Measurements from ENCODE around the gene UNCX. TPM values are rescaled to one million over a fixed set of nuclear protein-coding genes. Genes with fewer than 3 reads are reported as not detected.
A peak's percentile ranks its signal among the peaks of the same experiment; 100 is the strongest.

The UNCX gene
- total RNA-seq, 1 donor from 2014 or later = not detected

DNA sequence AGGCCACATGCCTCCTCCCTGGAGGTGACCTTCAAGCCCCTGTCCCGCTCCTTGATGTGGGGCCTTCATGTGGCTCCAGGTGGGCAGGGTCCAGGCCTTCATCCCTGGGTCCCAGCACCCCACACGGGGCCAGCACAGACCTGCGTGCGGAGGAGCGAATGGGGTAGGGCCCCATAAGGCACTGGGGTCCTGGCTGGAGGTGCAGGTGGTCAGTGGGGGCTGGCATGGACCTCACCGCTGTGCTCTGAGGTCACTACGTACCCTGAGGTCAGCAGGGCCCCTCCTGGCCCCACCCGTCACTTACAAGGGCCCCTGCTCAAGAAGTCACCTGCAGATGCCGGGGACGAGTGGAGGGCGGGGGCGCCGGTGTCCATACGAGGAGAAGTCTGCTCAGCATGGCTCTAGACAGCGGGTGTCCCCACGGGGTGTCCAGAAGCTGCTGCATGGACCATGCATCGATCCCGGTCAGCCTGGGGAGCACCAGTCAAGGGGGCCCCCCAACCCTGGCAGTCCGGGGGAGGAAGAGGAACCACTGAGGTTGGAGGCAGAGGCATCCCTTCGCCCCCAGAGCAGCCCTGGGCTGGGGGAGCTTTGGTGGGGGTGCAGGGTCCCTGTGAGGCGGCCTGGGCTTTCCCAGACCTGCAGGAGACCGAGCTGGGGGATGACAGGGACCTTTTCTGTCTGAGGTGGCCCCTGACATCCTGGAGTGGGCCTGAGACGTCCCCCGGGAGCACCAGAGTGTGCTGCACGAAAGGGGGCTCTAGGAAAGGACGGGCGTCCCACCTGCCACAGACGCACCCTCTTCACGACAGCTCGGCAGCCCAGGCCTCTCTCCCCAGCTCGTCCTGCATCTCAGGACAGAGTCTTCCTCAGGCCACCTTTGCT is 34.6 kb downstream of the UNCX start:
- ATAC-seq = no peak
- TF ChIP-seq, protein P1, sequence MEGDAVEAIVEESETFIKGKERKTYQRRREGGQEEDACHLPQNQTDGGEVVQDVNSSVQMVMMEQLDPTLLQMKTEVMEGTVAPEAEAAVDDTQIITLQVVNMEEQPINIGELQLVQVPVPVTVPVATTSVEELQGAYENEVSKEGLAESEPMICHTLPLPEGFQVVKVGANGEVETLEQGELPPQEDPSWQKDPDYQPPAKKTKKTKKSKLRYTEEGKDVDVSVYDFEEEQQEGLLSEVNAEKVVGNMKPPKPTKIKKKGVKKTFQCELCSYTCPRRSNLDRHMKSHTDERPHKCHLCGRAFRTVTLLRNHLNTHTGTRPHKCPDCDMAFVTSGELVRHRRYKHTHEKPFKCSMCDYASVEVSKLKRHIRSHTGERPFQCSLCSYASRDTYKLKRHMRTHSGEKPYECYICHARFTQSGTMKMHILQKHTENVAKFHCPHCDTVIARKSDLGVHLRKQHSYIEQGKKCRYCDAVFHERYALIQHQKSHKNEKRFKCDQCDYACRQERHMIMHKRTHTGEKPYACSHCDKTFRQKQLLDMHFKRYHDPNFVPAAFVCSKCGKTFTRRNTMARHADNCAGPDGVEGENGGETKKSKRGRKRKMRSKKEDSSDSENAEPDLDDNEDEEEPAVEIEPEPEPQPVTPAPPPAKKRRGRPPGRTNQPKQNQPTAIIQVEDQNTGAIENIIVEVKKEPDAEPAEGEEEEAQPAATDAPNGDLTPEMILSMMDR (IDR thresholded peaks at IDR 0.05) = no peak
- intact Hi-C loops (cut with DNase I) = no loop called here
- no peaks in the 10 kb centered on the region for H3K4me1 ChIP-seq
- H3K36me3 ChIP-seq = no peaks in the 10 kb centered on the region
- DNase-seq = peak; percentile 44
- no peak overlapping the region for H3K27ac ChIP-seq
- no peaks in the 10 kb centered on the region for H3K9me3 ChIP-seq
- peaks cover 66% of the 10 kb centered on the region for H3K27me3 ChIP-seq (ENCODE audit: low read depth)
- H3K4me3 ChIP-seq = no peak overlapping the region

DNA sequence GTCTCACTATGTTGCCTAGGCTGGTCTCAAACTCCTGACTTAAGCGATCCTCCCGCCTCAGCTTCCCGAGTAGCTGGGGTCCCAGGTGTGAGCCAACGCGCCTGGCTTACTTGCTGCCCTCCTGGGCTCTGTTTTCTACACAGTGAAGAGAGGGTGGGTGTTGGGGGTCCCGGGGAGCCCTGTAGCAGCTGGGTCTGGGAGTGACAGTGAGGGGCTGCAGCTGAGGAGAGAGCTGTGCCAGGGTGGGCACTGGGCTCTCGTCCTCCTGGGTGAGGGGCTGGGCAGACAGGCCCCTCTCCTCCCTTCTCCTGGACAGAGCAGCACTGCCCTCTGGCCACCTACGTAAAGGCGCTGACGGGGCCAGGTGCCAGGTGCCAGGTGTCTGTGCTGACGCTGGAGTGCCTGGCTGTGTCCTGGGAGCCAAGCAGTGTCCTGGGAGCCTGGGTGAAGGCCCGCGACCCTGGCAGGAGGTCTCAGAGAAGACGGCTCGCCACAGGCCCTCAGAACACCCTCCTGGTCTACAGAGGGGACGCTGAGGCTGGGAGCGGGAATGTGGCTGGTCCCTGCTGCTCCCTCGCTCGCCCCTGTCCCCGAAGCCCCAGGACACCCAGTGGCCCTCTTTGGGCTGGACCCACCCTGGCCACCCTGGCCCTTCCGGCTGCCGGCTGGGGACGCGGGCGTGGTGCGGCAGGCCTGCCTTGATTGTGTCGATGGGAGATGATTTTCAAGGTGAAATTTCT is 35.6 kb downstream of the UNCX start:
- H3K27me3 ChIP-seq (ENCODE audit: low read depth) = peaks cover 58% of the 10 kb centered on the region
- no peak overlapping the region for H3K4me3 ChIP-seq
- no peak overlapping the region for H3K27ac ChIP-seq
- TF ChIP-seq, protein P1 (IDR thresholded peaks at IDR 0.05) = no peak
- ATAC-seq (no peak), DNase-seq (peak; percentile 34)
- intact Hi-C loops (cut with DNase I) = no loop called here
- H3K4me1 ChIP-seq = no peaks in the 10 kb centered on the region
- H3K36me3 ChIP-seq = no peaks in the 10 kb centered on the region
- H3K9me3 ChIP-seq = no peaks in the 10 kb centered on the region

DNA sequence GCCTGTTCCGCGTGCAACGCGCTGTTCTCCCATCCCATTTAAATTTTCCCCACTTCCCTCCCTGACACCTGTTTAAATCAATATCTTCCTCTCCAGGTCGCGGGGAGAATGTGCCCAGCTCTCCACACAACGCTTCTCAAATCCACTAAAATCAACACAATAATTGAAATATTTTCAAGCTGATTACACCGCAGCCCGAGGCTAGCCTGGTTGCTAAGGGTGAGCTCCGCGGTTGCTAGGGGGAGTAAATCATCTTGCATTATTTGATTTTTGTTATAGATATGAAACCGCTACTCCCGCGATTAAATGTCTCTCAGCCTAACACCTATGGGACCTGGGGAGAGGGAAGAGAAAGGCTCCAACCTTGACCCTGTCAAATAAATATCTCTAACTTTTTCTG is 36.2 kb downstream of the UNCX start:
- intact Hi-C loops (cut with DNase I) = no loop called here
- no peak overlapping the region for H3K4me3 ChIP-seq
- no peak overlapping the region for H3K27ac ChIP-seq
- H3K36me3 ChIP-seq = no peaks in the 10 kb centered on the region
- H3K9me3 ChIP-seq = no peaks in the 10 kb centered on the region
- no peak for ATAC-seq
- TF ChIP-seq, protein P1 (IDR thresholded peaks at IDR 0.05) = no peak
- peaks cover 52% of the 10 kb centered on the region for H3K27me3 ChIP-seq (ENCODE audit: low read depth)
- no peak for DNase-seq
- H3K4me1 ChIP-seq = no peaks in the 10 kb centered on the region

DNA sequence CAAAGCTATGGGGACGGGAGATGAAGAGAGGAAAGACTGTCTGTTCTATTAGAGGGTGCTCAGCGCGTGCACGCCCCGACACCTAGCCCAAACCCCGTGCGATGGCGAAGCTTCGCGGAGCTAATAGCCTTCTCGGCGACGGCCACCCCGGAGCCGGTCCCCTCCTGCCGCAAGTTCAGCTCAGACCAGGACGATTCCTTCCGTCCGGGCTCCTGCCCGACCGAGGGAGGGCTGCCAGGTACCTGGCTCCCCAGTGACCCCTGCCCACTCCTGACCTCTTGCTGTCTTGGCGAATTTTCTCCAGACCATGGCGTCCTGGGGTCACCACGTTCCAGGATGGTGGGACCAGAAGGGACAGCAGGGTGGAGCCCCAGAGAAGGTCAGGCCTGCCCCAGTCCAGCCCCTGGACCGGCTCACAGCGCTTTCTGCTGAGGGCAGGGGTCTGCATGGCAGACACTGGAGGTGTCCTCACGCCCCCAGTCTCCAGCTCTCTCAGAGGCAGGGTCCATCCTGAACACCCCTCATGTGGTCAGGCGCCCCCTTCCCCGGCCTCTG is 36.7 kb downstream of the UNCX start:
- Histone ChIP-seq H3K4me1 (no peaks in the 10 kb centered on the region), H3K27ac (no peak overlapping the region), H3K27me3 (ENCODE audit: low read depth) (peaks cover 47% of the 10 kb centered on the region), H3K36me3 (no peaks in the 10 kb centered on the region), H3K4me3 (no peak overlapping the region), H3K9me3 (no peaks in the 10 kb centered on the region)
- TF ChIP-seq, protein P1 (IDR thresholded peaks at IDR 0.05) = no peak
- peak; percentile 38 for DNase-seq
- no peak for ATAC-seq
- intact Hi-C loops (cut with DNase I) = no loop called here

DNA sequence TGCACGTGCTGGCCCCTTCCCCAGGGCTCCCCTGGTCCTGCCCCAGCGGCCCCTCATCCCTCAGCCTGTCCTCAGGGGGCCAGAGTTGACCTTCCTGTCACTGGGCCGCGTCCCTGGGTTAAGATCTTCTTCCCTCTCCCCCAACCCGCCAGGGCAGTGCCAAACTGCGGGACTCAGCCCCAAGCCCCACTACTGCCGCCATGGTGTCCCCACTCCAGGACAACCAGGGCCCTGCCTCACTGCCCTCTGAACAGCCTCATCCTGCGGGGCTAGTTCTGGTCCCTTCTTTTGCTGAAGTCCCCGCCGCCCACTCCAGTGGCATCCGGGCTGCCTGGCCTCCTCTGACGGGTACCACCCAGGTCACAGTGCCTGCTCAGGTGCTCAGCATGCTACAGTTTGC is 37.5 kb downstream of the UNCX start:
- TF ChIP-seq, protein P1 (IDR thresholded peaks at IDR 0.05) = no peak
- Histone ChIP-seq H3K36me3 (no peaks in the 10 kb centered on the region), H3K4me3 (no peak overlapping the region), H3K27me3 (ENCODE audit: low read depth) (peaks cover 49% of the 10 kb centered on the region), H3K27ac (no peak overlapping the region), H3K9me3 (no peaks in the 10 kb centered on the region), H3K4me1 (no peaks in the 10 kb centered on the region)
- peak; percentile 24 for DNase-seq
- peak in 1 of 2 donors; percentile 22 for ATAC-seq
- intact Hi-C loops (cut with DNase I) = no loop called here
